ENCODE results near the gene EXOC6.

DNA sequence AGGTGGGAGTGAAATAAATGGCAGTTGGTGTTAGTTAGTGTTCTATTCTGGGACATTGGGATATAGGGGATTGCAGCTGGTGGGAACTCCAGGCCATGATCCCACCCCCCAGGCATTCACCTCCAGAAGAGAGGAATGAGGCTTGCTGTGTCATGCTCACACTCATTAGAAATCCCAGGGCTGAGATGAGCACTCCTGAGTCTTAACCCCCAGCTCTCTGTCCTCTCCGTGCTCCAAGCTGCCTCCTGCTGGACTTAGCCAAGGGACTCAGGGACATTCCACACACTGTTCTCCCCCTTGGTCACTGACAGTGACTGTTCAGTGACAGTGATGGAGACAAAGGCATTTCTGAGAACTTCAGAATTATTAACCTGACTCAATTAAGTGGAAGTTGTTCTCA lies 246.9 kb downstream of the EXOC6 start:
- TF ChIP-seq, protein P1, sequence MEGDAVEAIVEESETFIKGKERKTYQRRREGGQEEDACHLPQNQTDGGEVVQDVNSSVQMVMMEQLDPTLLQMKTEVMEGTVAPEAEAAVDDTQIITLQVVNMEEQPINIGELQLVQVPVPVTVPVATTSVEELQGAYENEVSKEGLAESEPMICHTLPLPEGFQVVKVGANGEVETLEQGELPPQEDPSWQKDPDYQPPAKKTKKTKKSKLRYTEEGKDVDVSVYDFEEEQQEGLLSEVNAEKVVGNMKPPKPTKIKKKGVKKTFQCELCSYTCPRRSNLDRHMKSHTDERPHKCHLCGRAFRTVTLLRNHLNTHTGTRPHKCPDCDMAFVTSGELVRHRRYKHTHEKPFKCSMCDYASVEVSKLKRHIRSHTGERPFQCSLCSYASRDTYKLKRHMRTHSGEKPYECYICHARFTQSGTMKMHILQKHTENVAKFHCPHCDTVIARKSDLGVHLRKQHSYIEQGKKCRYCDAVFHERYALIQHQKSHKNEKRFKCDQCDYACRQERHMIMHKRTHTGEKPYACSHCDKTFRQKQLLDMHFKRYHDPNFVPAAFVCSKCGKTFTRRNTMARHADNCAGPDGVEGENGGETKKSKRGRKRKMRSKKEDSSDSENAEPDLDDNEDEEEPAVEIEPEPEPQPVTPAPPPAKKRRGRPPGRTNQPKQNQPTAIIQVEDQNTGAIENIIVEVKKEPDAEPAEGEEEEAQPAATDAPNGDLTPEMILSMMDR (optimal IDR thresholded peaks at IDR 0.05 in 1 of 3, IDR thresholded peaks at IDR 0.05 in 1 of 3, conservative IDR thresholded peaks at IDR 0.05 in 1 of 3; ENCODE audit: extremely low read depth in 1 of 3, insufficient read depth in 2 of 3, low read length in 3 of 3), result no peak
- TF ChIP-seq EZH2 (IDR thresholded peaks at IDR 0.05; ENCODE audit: low read length), result no peak
